ENCODE results near the gene C1orf115.

DNA sequence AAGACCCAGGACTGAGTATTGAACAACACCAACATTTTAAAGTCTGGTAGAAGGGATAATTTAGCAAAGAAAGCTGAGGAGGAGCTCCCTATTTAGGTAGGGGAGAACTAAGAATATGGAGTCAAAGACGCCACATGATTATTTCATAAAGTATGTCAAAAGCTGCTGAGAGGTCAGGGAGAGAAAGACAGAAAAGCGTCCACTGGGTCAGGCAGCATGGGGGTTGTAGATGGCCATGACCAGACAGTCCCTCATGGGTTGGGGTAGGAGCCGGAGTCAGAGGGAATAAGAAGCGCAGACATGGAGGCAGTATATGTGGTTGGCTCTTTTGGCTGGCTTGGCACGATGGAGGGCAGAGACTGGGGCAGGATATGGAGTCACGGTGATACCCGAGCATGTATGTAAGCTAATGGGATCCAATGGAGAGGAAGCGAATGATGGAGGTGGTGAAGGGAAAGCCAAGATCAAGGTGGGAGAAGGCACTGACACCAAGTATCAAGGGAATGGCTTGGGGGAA is 4.8 kb downstream of the C1orf115 start:
- TF ChIP-seq POLR2A (IDR thresholded peaks at IDR 0.05) = no peak
- TF ChIP-seq, protein P1, sequence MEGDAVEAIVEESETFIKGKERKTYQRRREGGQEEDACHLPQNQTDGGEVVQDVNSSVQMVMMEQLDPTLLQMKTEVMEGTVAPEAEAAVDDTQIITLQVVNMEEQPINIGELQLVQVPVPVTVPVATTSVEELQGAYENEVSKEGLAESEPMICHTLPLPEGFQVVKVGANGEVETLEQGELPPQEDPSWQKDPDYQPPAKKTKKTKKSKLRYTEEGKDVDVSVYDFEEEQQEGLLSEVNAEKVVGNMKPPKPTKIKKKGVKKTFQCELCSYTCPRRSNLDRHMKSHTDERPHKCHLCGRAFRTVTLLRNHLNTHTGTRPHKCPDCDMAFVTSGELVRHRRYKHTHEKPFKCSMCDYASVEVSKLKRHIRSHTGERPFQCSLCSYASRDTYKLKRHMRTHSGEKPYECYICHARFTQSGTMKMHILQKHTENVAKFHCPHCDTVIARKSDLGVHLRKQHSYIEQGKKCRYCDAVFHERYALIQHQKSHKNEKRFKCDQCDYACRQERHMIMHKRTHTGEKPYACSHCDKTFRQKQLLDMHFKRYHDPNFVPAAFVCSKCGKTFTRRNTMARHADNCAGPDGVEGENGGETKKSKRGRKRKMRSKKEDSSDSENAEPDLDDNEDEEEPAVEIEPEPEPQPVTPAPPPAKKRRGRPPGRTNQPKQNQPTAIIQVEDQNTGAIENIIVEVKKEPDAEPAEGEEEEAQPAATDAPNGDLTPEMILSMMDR (IDR thresholded peaks at IDR 0.05 in 4 of 5, conservative IDR thresholded peaks at IDR 0.05 in 1 of 5) = no peak

All from gastrocnemius medialis (tissue), 4 donors.